ENCODE results near the gene ZBTB5. TPM values are rescaled to one million over a fixed set of nuclear protein-coding genes. Genes with fewer than 3 reads are reported as not detected.

Gene ZBTB5
- total and polyA plus RNA-seq, 9 of the 15 experiments (the other 6 are each of a cell fraction or from before 2014, with no cell fraction given): 2.3 to 43.2 (median 15.5) TPM

DNA sequence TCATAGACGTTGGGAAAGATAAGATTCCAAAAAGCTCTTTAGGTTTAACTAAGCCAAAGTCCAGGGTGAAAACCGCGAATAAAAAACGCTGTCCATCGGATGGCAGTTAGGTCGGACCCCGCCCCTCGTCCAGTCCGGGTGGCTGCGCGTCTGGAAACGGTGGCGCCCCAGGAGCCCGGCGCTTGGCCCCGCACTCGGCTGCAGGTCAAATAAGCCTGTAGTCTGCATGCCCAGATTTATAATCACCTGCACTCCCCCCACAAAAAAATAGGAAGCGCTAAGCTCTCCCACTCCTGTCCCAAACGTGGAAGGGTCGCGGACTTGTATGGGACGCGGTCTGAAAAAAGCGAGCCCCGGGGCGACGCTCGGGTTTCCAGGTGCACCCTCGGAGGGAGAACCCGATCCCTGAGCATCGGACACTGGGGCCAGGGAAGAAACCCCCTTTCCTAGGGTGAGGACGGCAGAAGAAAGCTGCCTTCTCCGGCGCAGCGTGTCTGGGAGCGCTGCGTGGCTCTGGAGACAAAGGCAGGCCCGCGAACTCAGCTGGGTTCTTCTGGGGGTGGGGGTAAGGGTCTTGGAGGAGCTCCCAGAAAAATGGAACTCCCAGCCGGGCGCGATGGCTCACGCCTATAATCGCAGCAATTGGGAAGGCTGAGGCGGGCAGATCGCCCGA, 923 bp upstream of the ZBTB5 start (continued):
- TF ChIP-seq, protein P1, sequence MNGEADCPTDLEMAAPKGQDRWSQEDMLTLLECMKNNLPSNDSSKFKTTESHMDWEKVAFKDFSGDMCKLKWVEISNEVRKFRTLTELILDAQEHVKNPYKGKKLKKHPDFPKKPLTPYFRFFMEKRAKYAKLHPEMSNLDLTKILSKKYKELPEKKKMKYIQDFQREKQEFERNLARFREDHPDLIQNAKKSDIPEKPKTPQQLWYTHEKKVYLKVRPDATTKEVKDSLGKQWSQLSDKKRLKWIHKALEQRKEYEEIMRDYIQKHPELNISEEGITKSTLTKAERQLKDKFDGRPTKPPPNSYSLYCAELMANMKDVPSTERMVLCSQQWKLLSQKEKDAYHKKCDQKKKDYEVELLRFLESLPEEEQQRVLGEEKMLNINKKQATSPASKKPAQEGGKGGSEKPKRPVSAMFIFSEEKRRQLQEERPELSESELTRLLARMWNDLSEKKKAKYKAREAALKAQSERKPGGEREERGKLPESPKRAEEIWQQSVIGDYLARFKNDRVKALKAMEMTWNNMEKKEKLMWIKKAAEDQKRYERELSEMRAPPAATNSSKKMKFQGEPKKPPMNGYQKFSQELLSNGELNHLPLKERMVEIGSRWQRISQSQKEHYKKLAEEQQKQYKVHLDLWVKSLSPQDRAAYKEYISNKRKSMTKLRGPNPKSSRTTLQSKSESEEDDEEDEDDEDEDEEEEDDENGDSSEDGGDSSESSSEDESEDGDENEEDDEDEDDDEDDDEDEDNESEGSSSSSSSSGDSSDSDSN (IDR thresholded peaks at IDR 0.05; ENCODE audit: borderline replicate concordance in 1 of 2, low read depth in 2 of 2, low read length in 2 of 2): peak; percentile 35 to 62; a peak in 1 of 4 replicates
- TF ChIP-seq TARDBP (IDR thresholded peaks at IDR 0.05) (0 out of 2 replicates have a peak, but pooled peaks have one; percentile 22), HMGN3 (IDR thresholded peaks at IDR 0.05; ENCODE audit: borderline replicate concordance, extremely low read depth, insufficient read length, low read depth, low read length) (peak; percentile 19), CTBP1 (IDR thresholded peaks at IDR 0.05; ENCODE audit: borderline replicate concordance) (0 out of 2 replicates have a peak, but pooled peaks have one; percentile 60), MAZ (CRISPR knock-in tag; conservative IDR thresholded peaks at IDR 0.05 in 1 of 2, IDR thresholded peaks at IDR 0.05 in 1 of 2) (peak; percentile 30 to 64; a peak in 1 of 4 replicates), YY1 (IDR thresholded peaks at IDR 0.05; ENCODE audit: borderline replicate concordance in 1 of 3, control insufficient read depth in 1 of 3, extremely low read depth in 1 of 3, insufficient read depth in 3 of 3, insufficient read length in 1 of 3, insufficient replicate concordance in 2 of 3, low read depth in 1 of 3, low read length in 2 of 3) (peak in 1 of 3 experiments; percentile 69), ZNF431 (CRISPR knock-in tag; IDR thresholded peaks at IDR 0.05) (0 out of 2 replicates have a peak, but pooled peaks have one; percentile 35), L3MBTL2 (IDR thresholded peaks at IDR 0.05) (peak; percentile 54), PHF21A (IDR thresholded peaks at IDR 0.05; ENCODE audit: borderline replicate concordance, low read depth) (peak; percentile 80; the same call in 1 of the 2 replicates), FOSL1 (tag; conservative IDR thresholded peaks at IDR 0.05) (peak; percentile 6; the same call in 1 of the 2 replicates), XRCC5 (IDR thresholded peaks at IDR 0.05; ENCODE audit: low read depth, low read length) (peak; percentile 51; the same call in 1 of the 2 replicates), BRCA1 (IDR thresholded peaks at IDR 0.05) (no peak), BRCA1 (CRISPR knock-in tag; IDR thresholded peaks at IDR 0.05) (no peak), ZFX (CRISPR knock-in tag; IDR thresholded peaks at IDR 0.05) (peak; percentile 79), ASH1L (IDR thresholded peaks at IDR 0.05; ENCODE audit: borderline replicate concordance, low read depth, partially characterized antibody) (no peak), ZNF668 (CRISPR knock-in tag; IDR thresholded peaks at IDR 0.05) (no peak)
- TF ChIP-seq, protein P2, sequence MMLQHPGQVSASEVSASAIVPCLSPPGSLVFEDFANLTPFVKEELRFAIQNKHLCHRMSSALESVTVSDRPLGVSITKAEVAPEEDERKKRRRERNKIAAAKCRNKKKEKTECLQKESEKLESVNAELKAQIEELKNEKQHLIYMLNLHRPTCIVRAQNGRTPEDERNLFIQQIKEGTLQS (IDR thresholded peaks at IDR 0.05): no peak
- TF ChIP-seq, protein P2 (CRISPR knock-in tag; conservative IDR thresholded peaks at IDR 0.05): peak; percentile 22; the same call in 1 of the 2 replicates
- TF ChIP-seq, protein P3, sequence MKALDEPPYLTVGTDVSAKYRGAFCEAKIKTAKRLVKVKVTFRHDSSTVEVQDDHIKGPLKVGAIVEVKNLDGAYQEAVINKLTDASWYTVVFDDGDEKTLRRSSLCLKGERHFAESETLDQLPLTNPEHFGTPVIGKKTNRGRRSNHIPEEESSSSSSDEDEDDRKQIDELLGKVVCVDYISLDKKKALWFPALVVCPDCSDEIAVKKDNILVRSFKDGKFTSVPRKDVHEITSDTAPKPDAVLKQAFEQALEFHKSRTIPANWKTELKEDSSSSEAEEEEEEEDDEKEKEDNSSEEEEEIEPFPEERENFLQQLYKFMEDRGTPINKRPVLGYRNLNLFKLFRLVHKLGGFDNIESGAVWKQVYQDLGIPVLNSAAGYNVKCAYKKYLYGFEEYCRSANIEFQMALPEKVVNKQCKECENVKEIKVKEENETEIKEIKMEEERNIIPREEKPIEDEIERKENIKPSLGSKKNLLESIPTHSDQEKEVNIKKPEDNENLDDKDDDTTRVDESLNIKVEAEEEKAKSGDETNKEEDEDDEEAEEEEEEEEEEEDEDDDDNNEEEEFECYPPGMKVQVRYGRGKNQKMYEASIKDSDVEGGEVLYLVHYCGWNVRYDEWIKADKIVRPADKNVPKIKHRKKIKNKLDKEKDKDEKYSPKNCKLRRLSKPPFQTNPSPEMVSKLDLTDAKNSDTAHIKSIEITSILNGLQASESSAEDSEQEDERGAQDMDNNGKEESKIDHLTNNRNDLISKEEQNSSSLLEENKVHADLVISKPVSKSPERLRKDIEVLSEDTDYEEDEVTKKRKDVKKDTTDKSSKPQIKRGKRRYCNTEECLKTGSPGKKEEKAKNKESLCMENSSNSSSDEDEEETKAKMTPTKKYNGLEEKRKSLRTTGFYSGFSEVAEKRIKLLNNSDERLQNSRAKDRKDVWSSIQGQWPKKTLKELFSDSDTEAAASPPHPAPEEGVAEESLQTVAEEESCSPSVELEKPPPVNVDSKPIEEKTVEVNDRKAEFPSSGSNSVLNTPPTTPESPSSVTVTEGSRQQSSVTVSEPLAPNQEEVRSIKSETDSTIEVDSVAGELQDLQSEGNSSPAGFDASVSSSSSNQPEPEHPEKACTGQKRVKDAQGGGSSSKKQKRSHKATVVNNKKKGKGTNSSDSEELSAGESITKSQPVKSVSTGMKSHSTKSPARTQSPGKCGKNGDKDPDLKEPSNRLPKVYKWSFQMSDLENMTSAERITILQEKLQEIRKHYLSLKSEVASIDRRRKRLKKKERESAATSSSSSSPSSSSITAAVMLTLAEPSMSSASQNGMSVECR (CRISPR knock-in tag; IDR thresholded peaks at IDR 0.05): no peak; the same call in none of the 2 replicates

All from K562 (cell line).